Lower lobe of right lung (tissue), 2 donors: Measurements from ENCODE around the gene VKORC1L1. TPM values are rescaled to one million over a fixed set of nuclear protein-coding genes. Genes with fewer than 3 reads are reported as not detected.

Experiments
- ATAC-seq, 2 donors: fragments of 200-7000 bp; cut with Tn5 transposase; one replicate each; pipeline ENCODE4 v1.9.1; 2020 to 2022; ENCODE audit warnings: mild to moderate bottlenecking in 2 of 2, moderate library complexity in 2 of 2
- DNase-seq: peaks from one replicate; pipeline ENCODE4 v3.0.0-alpha.2; 2020
- H3K27ac ChIP-seq: fragments of 200-600 bp; one replicate; pipeline ENCODE4 v1.8.0; 2022
- H3K27me3 ChIP-seq: fragments of 200-600 bp; one replicate; pipeline ENCODE4 v1.8.0; 2022; ENCODE audit warnings: low read depth
- H3K36me3 ChIP-seq: fragments of 200-600 bp; one replicate; pipeline ENCODE4 v1.8.0; 2022; ENCODE audit warnings: mild to moderate bottlenecking
- H3K4me1 ChIP-seq: fragments of 200-600 bp; one replicate; pipeline ENCODE4 v1.8.0; 2022
- H3K4me3 ChIP-seq: fragments of 200-600 bp; one replicate; pipeline ENCODE4 v1.8.0; 2022; ENCODE audit warnings: mild to moderate bottlenecking
- H3K9me3 ChIP-seq: fragments of 200-600 bp; one replicate; pipeline ENCODE4 v1.8.0; 2022
- CTCF ChIP-seq: fragments of 200-600 bp; IDR thresholded peaks from one replicate; pipeline ENCODE4 v1.8.0; 2022; ENCODE audit warnings: antibody characterized with exemption, mild to moderate bottlenecking
- intact Hi-C: fragments of 100-400 bp; cut with DNase I; formaldehyde crosslinking; loops from one replicate; pipeline ENCODE4 v1.11.0; 2022
- total RNA-seq: library from RNA; stranded (reverse); fragmentation: NEBNext Ultra II Directional; extraction: Animal tissue kit (Norgen Biotek cat#: 25700); gene quantifications from one replicate; pipeline ENCODE4 v1.2.1, GENCODE V29; 2021
- donor health status: DM: no; HTN: yes; CAD: no; lungs with severe emphysema.

VKORC1L1 gene
- total RNA-seq, 1 donor from 2014 or later, result 35.2 TPM

- DNase-seq (no peak), ATAC-seq (no peak)
- H3K36me3 ChIP-seq, result no peaks in the 10 kb centered on the region
- no peak overlapping the region for H3K27ac ChIP-seq
- TF ChIP-seq CTCF, result no peak
- no peaks in the 10 kb centered on the region for H3K9me3 ChIP-seq
- intact Hi-C loops, result no loop called here
- H3K27me3 ChIP-seq, result no peaks in the 10 kb centered on the region
- no peak overlapping the region for H3K4me3 ChIP-seq
- peaks cover 25% of the 10 kb centered on the region for H3K4me1 ChIP-seq
Observed at GRCh38 chr7:65912237-65912636, 39.4 kb downstream of the VKORC1L1 start.

GRCh38 chr7:65915921-65916657 is 43.2 kb downstream of the VKORC1L1 start:
- H3K4me3 ChIP-seq, result no peak overlapping the region
- no peaks in the 10 kb centered on the region for H3K36me3 ChIP-seq
- H3K9me3 ChIP-seq, result no peaks in the 10 kb centered on the region
- ATAC-seq (no peak), DNase-seq (no peak)
- intact Hi-C loops, result no loop called here
- no peak overlapping the region for H3K27ac ChIP-seq
- H3K4me1 ChIP-seq, result peaks cover 14% of the 10 kb centered on the region
- TF ChIP-seq CTCF, result no peak
- no peaks in the 10 kb centered on the region for H3K27me3 ChIP-seq

- TF ChIP-seq CTCF, result no peak
- ATAC-seq (no peak), DNase-seq (no peak)
- Histone ChIP-seq H3K9me3 (no peaks in the 10 kb centered on the region), H3K4me3 (no peak overlapping the region), H3K27me3 (no peaks in the 10 kb centered on the region), H3K36me3 (no peaks in the 10 kb centered on the region), H3K4me1 (no peaks in the 10 kb centered on the region), H3K27ac (no peak overlapping the region)
- intact Hi-C loops, result no loop called here
Observed at GRCh38 chr7:65923316-65923715, 50.4 kb downstream of the VKORC1L1 start.

- no peak overlapping the region for H3K27ac ChIP-seq
- intact Hi-C loops, result no loop called here
- no peaks in the 10 kb centered on the region for H3K36me3 ChIP-seq
- H3K9me3 ChIP-seq, result no peaks in the 10 kb centered on the region
- H3K4me1 ChIP-seq, result no peaks in the 10 kb centered on the region
- DNase-seq (no peak), ATAC-seq (peak in 1 of 2 donors; percentile 55)
- no peak for TF ChIP-seq CTCF
- no peaks in the 10 kb centered on the region for H3K27me3 ChIP-seq
- H3K4me3 ChIP-seq, result no peak overlapping the region
Observed at GRCh38 chr7:65924193-65924592, 51.3 kb downstream of the VKORC1L1 start.

- Histone ChIP-seq H3K27ac (no peak overlapping the region), H3K36me3 (no peaks in the 10 kb centered on the region), H3K27me3 (no peaks in the 10 kb centered on the region), H3K9me3 (no peaks in the 10 kb centered on the region), H3K4me3 (no peak overlapping the region), H3K4me1 (no peaks in the 10 kb centered on the region)
- no peak for TF ChIP-seq CTCF
- no peak for DNase-seq
- intact Hi-C loops, result no loop called here
- no peak for ATAC-seq
Observed at GRCh38 chr7:65925040-65925439, 52.2 kb downstream of the VKORC1L1 start.
